Liver (tissue), 9 donors: ENCODE data around the gene HOXC11. TPM values are rescaled to one million over a fixed set of nuclear protein-coding genes. Genes with fewer than 3 reads are reported as not detected.

Experiments
- DNase-seq: peaks from one replicate; pipeline ENCODE4 v3.0.0-alpha.2; 2017; ENCODE audit warnings: low spot score
- H3K27ac ChIP-seq, 2 donors: one replicate each; pipeline ENCODE4 v1.7.0; 2013; ENCODE audit warnings: inconsistent platforms in 2 of 2, low read length in 2 of 2, control low read depth in 1 of 2, low read depth in 1 of 2, mild to moderate bottlenecking in 1 of 2
- H3K27me3 ChIP-seq, 4 donors: one replicate each; pipeline versions ENCODE4 v1.6.1 to v1.7.0; 2013; ENCODE audit warnings: low read length in 3 of 4, inconsistent platforms in 1 of 4, mild to moderate bottlenecking in 1 of 4, moderate library complexity in 1 of 4; ENCODE audit not compliant: control insufficient read depth in 4 of 4, insufficient read depth in 4 of 4
- H3K36me3 ChIP-seq, 4 donors: one replicate each; pipeline versions ENCODE4 v1.6.1 to v1.7.0; 2013; ENCODE audit warnings: low read length in 3 of 4, mild to moderate bottlenecking in 3 of 4, low read depth in 1 of 4, moderate library complexity in 1 of 4; ENCODE audit not compliant: control insufficient read depth in 4 of 4, insufficient read depth in 3 of 4
- H3K4me1 ChIP-seq, 4 donors: one replicate each; pipeline versions ENCODE4 v1.6.1 to v1.7.0; 2013; ENCODE audit warnings: low read length in 3 of 4, mild to moderate bottlenecking in 3 of 4, moderate library complexity in 1 of 4; ENCODE audit not compliant: control insufficient read depth in 4 of 4, insufficient read depth in 4 of 4
- H3K4me3 ChIP-seq, 3 donors: one replicate each; pipeline versions ENCODE4 v1.6.1 to v1.7.0; 2013; ENCODE audit warnings: low read length in 3 of 3, control low read depth in 1 of 3, low read depth in 1 of 3, mild to moderate bottlenecking in 1 of 3
- H3K9ac ChIP-seq, 2 donors: one replicate each; pipeline ENCODE4 v1.7.0; 2013; ENCODE audit warnings: low read length in 2 of 2, mild to moderate bottlenecking in 2 of 2, moderate library complexity in 2 of 2, control low read depth in 1 of 2, low read depth in 1 of 2
- H3K9me3 ChIP-seq, 4 donors: one replicate each; pipeline versions ENCODE4 v1.6.1 to v1.7.0; 2013; ENCODE audit warnings: low read length in 3 of 4; ENCODE audit not compliant: control insufficient read depth in 4 of 4
- FOXA1 ChIP-seq: IDR thresholded peaks from 2 replicates; pipeline ENCODE4 v1.6.1; 2016; ENCODE audit warnings: antibody characterized with exemption
- FOXA2 ChIP-seq: IDR thresholded peaks from 2 replicates; pipeline ENCODE4 v1.6.1; 2016; ENCODE audit warnings: antibody characterized with exemption
- HNF4G ChIP-seq: IDR thresholded peaks from 2 replicates; pipeline ENCODE4 v1.6.1; 2016; ENCODE audit warnings: antibody characterized with exemption
- JUND ChIP-seq, 2 donors: IDR thresholded peaks; 2 replicates each; pipeline ENCODE4 v1.6.1; 2016; ENCODE audit warnings: antibody characterized with exemption in 2 of 2
- RXRA ChIP-seq, 2 donors: IDR thresholded peaks; 2 replicates each; pipeline ENCODE4 v1.6.1; 2017 to 2018; ENCODE audit warnings: antibody characterized with exemption in 2 of 2, mild to moderate bottlenecking in 1 of 2
- TAF1 ChIP-seq: conservative IDR thresholded peaks from 2 replicates; pipeline ENCODE4 v1.6.1; 2016; ENCODE audit warnings: antibody characterized with exemption, mild to moderate bottlenecking
- YY1 ChIP-seq: IDR thresholded peaks from 2 replicates; pipeline ENCODE4 v1.6.1; 2016; ENCODE audit warnings: antibody characterized with exemption, mild to moderate bottlenecking
- WGBS: extraction: QIAGEN DNeasy Blood & Tissue Kit; methylation state at CpG from one replicate; pipeline ENCODE4 v1.1.7; 2013; 5-methylcytosine and 5-hydroxymethylcytosine counted together
- polyA plus RNA-seq, 2 donors: library from polyadenylated mRNA; stranded (reverse) in 1 of 2; unstranded in 1 of 2; fragments of 200-250 nt in 1 of 2; fragments of >200 nt in 1 of 2; fragmentation: Nextera tagmentation in 1 of 2; extraction: Ambion mirVana in 1 of 2; gene quantifications; one replicate each; pipeline versions ENCODE4 v1.2.1 to v1.2.3, GENCODE V29; 2013 to 2015
- total RNA-seq, 2 donors: library from RNA; depleted of rRNA; stranded (reverse); fragments of >200 nt; gene quantifications; one replicate each; pipeline ENCODE4 v1.2.3, GENCODE V29; 2014
- TF ChIP-seq, protein P1 (sequence below): IDR thresholded peaks from 2 replicates; pipeline ENCODE4 v1.6.1; 2016; ENCODE audit warnings: antibody characterized with exemption, mild to moderate bottlenecking
- TF ChIP-seq, protein P2 (sequence below): IDR thresholded peaks from 2 replicates; pipeline ENCODE4 v1.6.1; 2016; ENCODE audit warnings: antibody characterized with exemption
- TF ChIP-seq, protein P3 (sequence below): IDR thresholded peaks from 2 replicates; pipeline ENCODE4 v1.6.1; 2016; ENCODE audit warnings: antibody characterized with exemption
- donor health status: healthy.
- donor health status: healthy.
- donor health status: healthy.
- donor health status: healthy.
- donor health status: healthy.

The HOXC11 gene
- total and polyA plus RNA-seq, 4 donors = not detected

DNA sequence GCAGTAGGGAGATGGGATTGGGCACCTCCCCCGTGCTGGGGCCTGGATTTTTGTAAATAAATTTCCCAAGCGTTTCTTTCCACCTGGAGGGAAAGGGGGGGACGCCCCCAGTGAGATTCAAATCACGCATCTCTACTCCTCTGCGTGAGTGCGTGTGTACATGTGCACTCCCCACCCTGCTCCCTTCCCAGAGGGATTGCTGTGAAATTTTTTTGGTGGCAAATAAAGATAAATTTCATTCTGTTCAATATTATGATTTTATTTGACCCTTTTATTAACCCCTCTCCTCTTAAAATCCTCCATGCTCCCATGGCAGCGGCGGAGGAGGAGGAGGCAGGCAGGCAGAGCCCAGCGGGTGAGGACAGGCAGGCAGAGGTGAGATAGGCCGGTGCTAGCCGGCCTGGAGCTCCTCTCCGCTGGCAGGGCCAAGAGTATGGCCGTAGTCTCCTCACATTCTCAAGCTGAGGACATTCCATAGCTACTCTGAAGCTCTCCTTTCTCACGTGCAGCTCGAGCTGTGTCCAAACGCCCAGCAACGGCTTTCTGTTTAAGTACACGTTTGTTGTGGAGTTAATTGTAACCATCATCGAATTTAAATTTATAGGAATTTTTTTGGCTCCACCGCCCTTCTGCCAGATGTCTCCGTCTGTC is 3.4 kb downstream of the HOXC11 start:
- no peak overlapping the region for H3K4me3 ChIP-seq
- peaks cover 5 to 40% (median 29%) of the 10 kb centered on the region in 4 donors for H3K27me3 ChIP-seq
- no peak overlapping the region for H3K27ac ChIP-seq
- no peaks in the 10 kb centered on the region for H3K9me3 ChIP-seq
- no peak overlapping the region for H3K9ac ChIP-seq
- H3K4me1 ChIP-seq = peaks cover 0 to 10% (median 4%) of the 10 kb centered on the region in 4 donors
- TF ChIP-seq FOXA1 (no peak), JUND (IDR thresholded peaks at IDR 0.05) (no peak)
- TF ChIP-seq, protein P1, sequence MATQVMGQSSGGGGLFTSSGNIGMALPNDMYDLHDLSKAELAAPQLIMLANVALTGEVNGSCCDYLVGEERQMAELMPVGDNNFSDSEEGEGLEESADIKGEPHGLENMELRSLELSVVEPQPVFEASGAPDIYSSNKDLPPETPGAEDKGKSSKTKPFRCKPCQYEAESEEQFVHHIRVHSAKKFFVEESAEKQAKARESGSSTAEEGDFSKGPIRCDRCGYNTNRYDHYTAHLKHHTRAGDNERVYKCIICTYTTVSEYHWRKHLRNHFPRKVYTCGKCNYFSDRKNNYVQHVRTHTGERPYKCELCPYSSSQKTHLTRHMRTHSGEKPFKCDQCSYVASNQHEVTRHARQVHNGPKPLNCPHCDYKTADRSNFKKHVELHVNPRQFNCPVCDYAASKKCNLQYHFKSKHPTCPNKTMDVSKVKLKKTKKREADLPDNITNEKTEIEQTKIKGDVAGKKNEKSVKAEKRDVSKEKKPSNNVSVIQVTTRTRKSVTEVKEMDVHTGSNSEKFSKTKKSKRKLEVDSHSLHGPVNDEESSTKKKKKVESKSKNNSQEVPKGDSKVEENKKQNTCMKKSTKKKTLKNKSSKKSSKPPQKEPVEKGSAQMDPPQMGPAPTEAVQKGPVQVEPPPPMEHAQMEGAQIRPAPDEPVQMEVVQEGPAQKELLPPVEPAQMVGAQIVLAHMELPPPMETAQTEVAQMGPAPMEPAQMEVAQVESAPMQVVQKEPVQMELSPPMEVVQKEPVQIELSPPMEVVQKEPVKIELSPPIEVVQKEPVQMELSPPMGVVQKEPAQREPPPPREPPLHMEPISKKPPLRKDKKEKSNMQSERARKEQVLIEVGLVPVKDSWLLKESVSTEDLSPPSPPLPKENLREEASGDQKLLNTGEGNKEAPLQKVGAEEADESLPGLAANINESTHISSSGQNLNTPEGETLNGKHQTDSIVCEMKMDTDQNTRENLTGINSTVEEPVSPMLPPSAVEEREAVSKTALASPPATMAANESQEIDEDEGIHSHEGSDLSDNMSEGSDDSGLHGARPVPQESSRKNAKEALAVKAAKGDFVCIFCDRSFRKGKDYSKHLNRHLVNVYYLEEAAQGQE = no peak
- DNase-seq = no peak
- no peaks in the 10 kb centered on the region for H3K36me3 ChIP-seq
- 17% methylated on average over 21 of the region's 21 CpGs for WGBS

DNA sequence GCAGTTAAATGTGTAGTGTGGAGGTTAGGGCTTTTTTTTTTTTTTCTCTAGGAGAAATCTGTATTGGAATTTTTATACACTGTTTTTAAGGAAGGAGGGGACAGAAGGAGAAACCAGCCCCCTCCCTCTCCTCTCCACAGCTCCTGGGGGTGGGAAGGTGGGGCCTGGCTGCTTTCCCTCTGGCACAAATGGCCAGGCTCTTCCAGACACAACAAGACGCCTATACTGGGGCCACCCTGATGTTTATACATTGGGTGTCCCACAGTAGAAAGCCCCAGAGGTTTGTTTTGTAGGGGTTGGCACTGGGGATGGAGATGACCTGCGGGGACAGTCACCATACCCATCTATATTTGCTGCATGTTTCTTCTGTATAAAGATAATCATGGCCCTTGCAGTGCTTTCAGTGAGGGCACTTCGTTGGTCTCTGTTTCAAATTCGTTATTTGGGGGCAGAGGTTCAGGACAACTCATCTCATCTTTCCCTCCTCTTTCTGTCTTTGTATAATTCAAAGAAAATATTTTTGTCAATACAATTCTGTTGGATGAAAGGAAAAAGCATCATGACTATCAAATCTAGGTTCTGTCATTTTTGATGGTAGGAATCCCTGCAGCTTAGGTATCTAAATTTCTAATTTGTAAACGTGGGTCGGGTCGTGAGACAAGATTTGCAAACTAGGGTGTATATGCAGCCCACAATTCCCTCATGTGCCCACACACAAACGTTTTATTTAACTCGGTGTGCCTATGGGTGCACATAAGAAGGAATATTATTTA is 4.1 kb downstream of the HOXC11 start:
- WGBS = 13% methylated on average over 9 of the region's 9 CpGs
- H3K27me3 ChIP-seq = peaks cover 5 to 42% (median 27%) of the 10 kb centered on the region in 4 donors
- TF ChIP-seq FOXA2 (no peak), RXRA (IDR thresholded peaks at IDR 0.05) (no peak), FOXA1 (no peak), HNF4G (no peak), TAF1 (no peak), YY1 (no peak)
- TF ChIP-seq, protein P2, sequence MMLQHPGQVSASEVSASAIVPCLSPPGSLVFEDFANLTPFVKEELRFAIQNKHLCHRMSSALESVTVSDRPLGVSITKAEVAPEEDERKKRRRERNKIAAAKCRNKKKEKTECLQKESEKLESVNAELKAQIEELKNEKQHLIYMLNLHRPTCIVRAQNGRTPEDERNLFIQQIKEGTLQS = no peak
- TF ChIP-seq, protein P3, sequence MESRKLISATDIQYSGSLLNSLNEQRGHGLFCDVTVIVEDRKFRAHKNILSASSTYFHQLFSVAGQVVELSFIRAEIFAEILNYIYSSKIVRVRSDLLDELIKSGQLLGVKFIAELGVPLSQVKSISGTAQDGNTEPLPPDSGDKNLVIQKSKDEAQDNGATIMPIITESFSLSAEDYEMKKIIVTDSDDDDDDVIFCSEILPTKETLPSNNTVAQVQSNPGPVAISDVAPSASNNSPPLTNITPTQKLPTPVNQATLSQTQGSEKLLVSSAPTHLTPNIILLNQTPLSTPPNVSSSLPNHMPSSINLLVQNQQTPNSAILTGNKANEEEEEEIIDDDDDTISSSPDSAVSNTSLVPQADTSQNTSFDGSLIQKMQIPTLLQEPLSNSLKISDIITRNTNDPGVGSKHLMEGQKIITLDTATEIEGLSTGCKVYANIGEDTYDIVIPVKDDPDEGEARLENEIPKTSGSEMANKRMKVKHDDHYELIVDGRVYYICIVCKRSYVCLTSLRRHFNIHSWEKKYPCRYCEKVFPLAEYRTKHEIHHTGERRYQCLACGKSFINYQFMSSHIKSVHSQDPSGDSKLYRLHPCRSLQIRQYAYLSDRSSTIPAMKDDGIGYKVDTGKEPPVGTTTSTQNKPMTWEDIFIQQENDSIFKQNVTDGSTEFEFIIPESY = no peak

More for the DNA sequence above, 4.1 kb downstream of the HOXC11 start:
- H3K27ac ChIP-seq = no peak overlapping the region
- no peak overlapping the region for H3K4me3 ChIP-seq
- DNase-seq = no peak
- peaks cover 0 to 10% (median 4%) of the 10 kb centered on the region in 4 donors for H3K4me1 ChIP-seq
- H3K36me3 ChIP-seq = no peaks in the 10 kb centered on the region
- no peaks in the 10 kb centered on the region for H3K9me3 ChIP-seq
- no peak overlapping the region for H3K9ac ChIP-seq
